Measurements from ENCODE around the gene LTK.
A peak's percentile ranks its signal among the peaks of the same experiment; 100 is the strongest.

The LTK gene

GRCh38 chr15:41498657-41499056 lies 15.0 kb downstream of the LTK start:
- DNase-seq (ENCODE audit: low read depth, low spot score) = no peak

GRCh38 chr15:41495736-41496599 lies 17.7 kb downstream of the LTK start:
- no peak for DNase-seq (ENCODE audit: low read depth, low spot score)

GRCh38 chr15:41494922-41495735 lies 18.5 kb downstream of the LTK start:
- no peak for DNase-seq (ENCODE audit: low read depth, low spot score)

- no peak for DNase-seq (ENCODE audit: low read depth, low spot score)
Observed at GRCh38 chr15:41494190-41494921, 19.3 kb downstream of the LTK start.

GRCh38 chr15:41493902-41494189 lies 19.8 kb downstream of the LTK start:
- DNase-seq (ENCODE audit: low read depth, low spot score) = no peak

GRCh38 chr15:41493205-41493901 lies 20.3 kb downstream of the LTK start, which contains the start of gene ITPKA:
Gene ITPKA, plus strand, starts transcription at chr15:41493874. Its CDS starts 54 bp downstream, at chr15:41493928.
- DNase-seq (ENCODE audit: low read depth, low spot score) = peak; percentile 73

GRCh38 chr15:41492597-41493204 lies 20.9 kb downstream of the LTK start:
- DNase-seq (ENCODE audit: low read depth, low spot score) = no peak

GRCh38 chr15:41491889-41492288 lies 21.7 kb downstream of the LTK start:
- no peak for DNase-seq (ENCODE audit: low read depth, low spot score)

GRCh38 chr15:41490355-41490754 lies 23.3 kb downstream of the LTK start:
- no peak for DNase-seq (ENCODE audit: low read depth, low spot score)

- DNase-seq (ENCODE audit: low read depth, low spot score) = no peak
Observed at GRCh38 chr15:41489641-41490040, 24.0 kb downstream of the LTK start.

- no peak for DNase-seq (ENCODE audit: low read depth, low spot score)
Observed at GRCh38 chr15:41487802-41488201, 25.8 kb downstream of the LTK start.

- no peak for DNase-seq (ENCODE audit: low read depth, low spot score)
Observed at GRCh38 chr15:41487381-41487780, 26.2 kb downstream of the LTK start.

GRCh38 chr15:41486286-41486685 lies 27.3 kb downstream of the LTK start:
- DNase-seq (ENCODE audit: low read depth, low spot score) = no peak

- DNase-seq (ENCODE audit: low read depth, low spot score) = no peak
Observed at GRCh38 chr15:41484937-41485625, 28.5 kb downstream of the LTK start.

GRCh38 chr15:41483519-41483918 lies 30.1 kb downstream of the LTK start:
- DNase-seq (ENCODE audit: low read depth, low spot score) = no peak

GRCh38 chr15:41483115-41483514 lies 30.5 kb downstream of the LTK start:
- DNase-seq (ENCODE audit: low read depth, low spot score) = no peak

- DNase-seq (ENCODE audit: low read depth, low spot score) = no peak
Observed at GRCh38 chr15:41482110-41482877, 31.3 kb downstream of the LTK start.

- DNase-seq (ENCODE audit: low read depth, low spot score) = no peak
Observed at GRCh38 chr15:41480396-41481140, 33.1 kb downstream of the LTK start.

- no peak for DNase-seq (ENCODE audit: low read depth, low spot score)
Observed at GRCh38 chr15:41476416-41477048, 37.1 kb downstream of the LTK start.

Data from activated CD4-positive, CD25-positive, alpha-beta regulatory T cell treated with anti-CD3 and anti-CD28 coated beads, Interleukin-2, amount 50 U/mL, for 16 hours (primary cell).